Stimulated activated CD8-positive, alpha-beta memory T cell treated with anti-CD3 and anti-CD28 coated beads, Interleukin-12 subunit alpha, Interleukin-12 subunit beta, amount 100 ng/mL, for 24 hours (primary cell): ENCODE measurements around the gene TNNT3.

Experiments
- DNase-seq: peaks from one replicate; pipeline ENCODE4 v3.0.0-alpha.2; 2020; ENCODE audit errors: extremely low read depth

Gene TNNT3

GRCh38 chr11:1953489-1954266, 34.2 kb downstream of the TNNT3 start:
- DNase-seq: no peak

- no peak for DNase-seq
These were observed 38.9 kb downstream of the TNNT3 start for GRCh38 chr11:1958367-1958766.

DNA sequence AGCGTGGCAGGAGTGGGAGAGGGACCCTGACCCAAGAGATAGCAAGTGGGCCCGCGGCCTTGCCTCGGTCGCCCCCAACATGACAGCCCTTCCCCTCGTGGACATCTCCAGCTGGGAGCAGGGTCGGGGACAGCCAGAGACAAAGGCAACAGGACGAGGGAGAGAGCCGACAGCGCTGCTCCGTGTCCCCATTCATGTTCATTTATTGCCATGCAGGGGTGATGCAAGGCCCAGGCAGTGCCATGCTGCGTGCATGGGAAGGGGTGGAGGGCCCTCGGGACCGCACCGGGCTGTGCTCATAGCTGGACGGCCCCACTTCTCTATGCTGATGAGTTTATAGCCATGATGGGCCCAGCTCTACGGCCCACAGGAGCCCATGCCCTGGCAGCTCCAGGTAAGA, 40.3 kb downstream of the TNNT3 start:
- no peak for DNase-seq

DNA sequence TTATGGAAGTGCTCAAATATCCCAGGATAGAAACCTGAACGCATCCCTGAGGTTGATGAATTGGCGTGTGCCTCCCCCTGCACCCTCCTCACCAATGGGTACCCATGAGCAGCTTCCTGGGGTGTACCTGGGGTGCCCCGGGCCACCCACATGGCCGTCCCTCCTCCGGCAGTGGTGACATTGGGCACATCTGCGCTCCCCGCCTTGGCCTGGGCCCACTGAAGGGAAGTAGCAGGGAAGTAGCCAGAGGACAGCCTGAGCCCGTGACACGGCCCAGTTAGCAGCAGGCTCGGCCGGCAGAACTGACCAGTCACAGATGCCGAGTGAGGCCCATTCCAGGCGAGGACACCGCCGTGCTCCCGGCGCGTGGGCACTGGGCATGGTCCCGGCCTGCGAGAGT, 44.4 kb downstream of the TNNT3 start:
- DNase-seq: no peak

DNA sequence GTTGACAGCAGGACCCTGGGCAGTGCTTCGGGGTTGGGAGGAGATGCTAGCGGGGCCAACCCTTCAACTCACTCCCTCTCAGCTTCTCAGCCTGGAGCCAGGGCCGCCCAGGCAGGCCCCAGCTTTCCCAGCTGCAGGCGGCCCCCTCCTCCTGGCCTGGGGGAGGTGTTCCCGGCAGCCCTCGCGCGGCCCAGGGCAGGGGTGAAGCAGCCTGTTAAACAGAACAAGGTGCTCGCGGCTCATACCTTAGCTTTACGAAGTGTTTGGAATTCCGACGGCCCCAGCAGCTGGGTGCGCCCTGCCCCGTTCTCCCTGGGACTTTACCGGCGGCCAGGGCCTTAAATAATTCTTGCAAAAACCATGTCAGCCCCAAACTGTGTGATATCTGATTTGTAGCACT, 44.8 kb downstream of the TNNT3 start:
- no peak for DNase-seq

DNA sequence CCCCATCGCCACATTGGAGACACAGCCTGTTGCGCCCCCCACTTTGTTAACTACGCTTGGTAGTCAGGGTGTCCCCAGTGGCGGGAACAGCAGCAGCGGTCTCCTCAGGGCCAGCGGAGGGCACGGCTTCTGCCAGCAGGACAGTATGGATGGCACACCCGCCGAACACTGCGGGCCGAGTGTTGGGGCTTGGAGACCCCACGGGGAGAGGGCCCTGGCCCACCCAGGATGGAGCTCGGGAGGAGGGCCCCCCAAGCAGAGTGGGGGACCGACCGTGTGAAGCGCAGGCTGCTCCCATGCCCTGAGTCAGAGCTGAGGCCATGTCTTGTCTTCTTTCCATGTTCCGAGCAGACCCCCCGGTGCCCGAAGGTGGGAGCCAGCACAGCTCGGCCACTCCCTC, 45.5 kb downstream of the TNNT3 start:
- no peak for DNase-seq

DNA sequence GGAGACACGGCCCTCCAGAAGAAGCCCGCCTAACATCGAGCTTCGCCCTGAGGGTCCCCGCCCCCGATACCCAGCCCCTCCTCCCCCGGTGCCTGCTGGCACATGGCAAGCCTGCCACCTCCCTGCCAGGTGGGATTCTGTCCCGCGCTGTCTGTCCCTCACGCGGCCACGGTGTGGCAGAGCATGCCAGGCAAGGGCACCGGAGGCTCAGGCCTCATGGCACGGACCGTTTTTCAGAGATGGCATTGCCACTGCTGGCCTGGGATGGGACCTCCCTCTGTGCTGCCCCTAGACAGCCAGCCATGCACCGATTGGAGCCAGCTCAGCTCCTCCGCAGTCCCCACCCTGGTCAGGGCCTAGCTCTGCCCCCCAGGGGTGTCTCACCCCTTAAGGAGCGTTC, 47.0 kb downstream of the TNNT3 start:
- DNase-seq: no peak

DNA sequence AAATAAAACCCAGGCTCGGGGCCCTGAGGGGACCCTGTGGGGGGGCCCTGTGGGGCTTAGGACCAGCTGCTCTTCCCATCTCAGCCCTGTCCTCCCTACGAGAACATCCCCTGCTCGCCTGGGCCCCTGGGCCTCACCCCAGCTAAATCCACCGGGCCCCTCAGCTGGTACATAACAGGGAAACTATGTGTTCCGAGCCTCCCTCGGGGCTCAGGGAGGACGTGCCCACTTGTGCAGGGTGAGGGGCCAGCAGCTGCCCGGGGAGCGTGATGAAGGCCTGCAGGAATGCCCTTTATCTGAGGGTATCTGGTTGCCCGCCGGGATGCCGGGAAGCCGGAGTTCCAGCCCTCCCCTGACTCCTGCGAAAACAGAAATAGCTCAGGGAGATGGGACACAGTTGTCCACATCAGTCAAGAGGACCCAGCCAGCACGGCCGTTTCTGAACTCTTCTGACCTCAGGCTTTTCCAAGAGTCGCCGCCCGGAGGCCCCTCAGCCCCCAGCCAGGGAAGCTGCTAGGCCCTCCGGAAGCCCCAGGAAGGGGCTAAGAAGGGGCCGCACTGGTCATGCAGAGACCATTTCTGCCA, 48.2 kb downstream of the TNNT3 start:
- DNase-seq: no peak

- no peak for DNase-seq
These were observed 49.0 kb downstream of the TNNT3 start for GRCh38 chr11:1968454-1969002.

DNA sequence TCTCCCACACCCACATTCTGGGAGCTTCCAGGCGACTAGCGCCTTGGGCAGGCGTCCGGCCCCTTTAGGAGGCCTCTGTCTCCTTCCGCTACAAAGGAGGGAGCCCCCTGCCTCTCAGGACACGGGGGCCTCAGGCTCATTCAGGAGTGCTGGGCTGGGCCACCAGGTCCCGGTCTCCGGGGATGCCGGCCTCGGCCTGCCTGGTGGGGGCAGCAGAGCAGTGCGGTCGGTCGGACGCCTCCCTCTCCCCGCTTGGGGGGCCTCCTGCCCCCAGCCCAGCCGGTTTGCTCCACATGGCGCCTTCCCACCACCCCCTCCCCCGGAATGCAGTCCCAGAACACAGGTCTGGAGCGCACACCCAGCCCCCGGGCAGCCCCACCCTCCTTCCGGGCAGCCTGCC, 49.5 kb downstream of the TNNT3 start:
- no peak for DNase-seq

- DNase-seq: no peak
These were observed 50.3 kb downstream of the TNNT3 start for GRCh38 chr11:1969776-1970175.

- no peak for DNase-seq
These were observed 51.5 kb downstream of the TNNT3 start for GRCh38 chr11:1970956-1971355.

- no peak for DNase-seq
These were observed 55.7 kb downstream of the TNNT3 start for GRCh38 chr11:1975185-1975584.

GRCh38 chr11:1978720-1979473, 59.4 kb downstream of the TNNT3 start:
- DNase-seq: no peak

DNA sequence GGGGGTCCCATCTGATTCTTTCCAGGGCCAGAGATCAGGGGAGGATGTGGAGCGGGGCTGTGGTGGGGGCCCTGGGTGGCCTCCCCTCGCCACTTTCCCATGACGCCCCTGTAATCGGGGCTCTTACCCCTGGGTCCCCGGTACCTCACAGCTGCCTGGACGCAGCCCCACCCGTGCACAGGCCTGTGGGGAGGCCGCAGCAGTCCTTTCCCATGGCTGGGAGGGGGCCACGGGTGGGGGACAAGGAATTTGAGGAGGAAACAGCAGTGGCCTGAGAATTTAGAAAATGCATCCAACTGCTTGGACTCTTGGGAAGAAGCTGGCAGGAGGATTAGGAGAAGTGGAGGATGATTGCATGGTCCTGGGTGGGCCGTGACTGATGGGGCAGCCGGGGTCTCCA, 60.1 kb downstream of the TNNT3 start:
- DNase-seq: no peak

- no peak for DNase-seq
These were observed 63.5 kb downstream of the TNNT3 start for GRCh38 chr11:1982873-1983600.

- DNase-seq: no peak
These were observed 64.1 kb downstream of the TNNT3 start for GRCh38 chr11:1983601-1983961.

DNA sequence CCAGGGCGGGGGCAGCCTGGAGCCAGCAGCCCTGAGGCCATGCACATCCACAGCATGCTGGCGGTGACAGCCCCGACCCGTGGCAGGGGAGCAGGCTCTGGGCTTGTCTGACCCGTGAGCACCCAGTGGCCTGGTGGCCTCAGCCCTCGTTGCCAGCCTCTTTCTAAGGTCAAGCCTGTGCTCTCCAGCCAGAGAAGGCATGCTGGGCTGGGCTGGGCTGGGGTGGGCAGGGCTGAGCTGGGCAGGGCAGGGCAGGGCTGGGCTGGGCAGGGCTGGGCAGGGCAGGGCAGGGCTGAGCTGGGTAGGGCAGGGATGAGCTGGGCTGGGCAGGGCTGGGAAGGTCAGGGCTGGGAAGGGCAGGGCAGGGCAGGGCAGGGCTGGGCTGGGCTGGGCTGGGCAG, 67.5 kb downstream of the TNNT3 start:
- no peak for DNase-seq

GRCh38 chr11:1988174-1988573, 68.7 kb downstream of the TNNT3 start:
- no peak for DNase-seq
